Kidney (tissue), 14 donors: ENCODE results near the gene CUL1. TPM values are rescaled to one million over a fixed set of nuclear protein-coding genes. Genes with fewer than 3 reads are reported as not detected.

Experiments
- DNase-seq, 5 donors: peaks; one replicate each; pipeline ENCODE4 v3.0.0-alpha.2; 2013 to 2020
- FAIRE-seq: peaks from 2 replicates; lab custom pipeline; 2012; peaks lifted over from hg19 to GRCh38; lab: Jason Lieb, UNC
- H3K27ac ChIP-seq, 2 donors: one replicate each; pipeline ENCODE4 v1.7.0; 2013; ENCODE audit warnings: low read depth in 2 of 2, low read length in 2 of 2, inconsistent platforms in 1 of 2
- H3K27me3 ChIP-seq: one replicate; pipeline ENCODE4 v1.7.1; 2013; ENCODE audit warnings: low read length, inconsistent platforms; ENCODE audit not compliant: control insufficient read depth, insufficient read depth
- H3K36me3 ChIP-seq, 3 donors: one replicate each; pipeline versions ENCODE4 v1.7.0 to v1.7.1; 2013; ENCODE audit warnings: low read length in 3 of 3, control low read depth in 1 of 3, inconsistent platforms in 1 of 3; ENCODE audit not compliant: insufficient read depth in 3 of 3, control insufficient read depth in 2 of 3
- H3K4me1 ChIP-seq, 3 donors: one replicate each; pipeline versions ENCODE4 v1.7.0 to v1.7.1; 2013; ENCODE audit warnings: low read length in 3 of 3, inconsistent platforms in 1 of 3, low read depth in 1 of 3; ENCODE audit not compliant: control insufficient read depth in 2 of 3, insufficient read depth in 2 of 3
- H3K4me3 ChIP-seq, 3 donors: one replicate each; pipeline versions ENCODE4 v1.7.0 to v1.8.1; 2013; ENCODE audit warnings: low read length in 3 of 3, control low read depth in 1 of 3, inconsistent platforms in 1 of 3
- H3K9ac ChIP-seq, 3 donors: one replicate each; pipeline versions ENCODE4 v1.7.0 to v1.7.1; 2013; ENCODE audit warnings: low read length in 3 of 3, control low read depth in 1 of 3, inconsistent platforms in 1 of 3
- H3K9me3 ChIP-seq, 3 donors: one replicate each; pipeline versions ENCODE4 v1.7.0 to v1.7.1; 2013; ENCODE audit warnings: low read length in 3 of 3, control low read depth in 1 of 3, inconsistent platforms in 1 of 3; ENCODE audit not compliant: control insufficient read depth in 2 of 3, insufficient read depth in 1 of 3
- CTCF ChIP-seq: IDR thresholded peaks from 3 replicates; pipeline ENCODE4 v1.5.1; 2012; ENCODE audit warnings: mild to moderate bottlenecking, moderate library complexity, borderline replicate concordance; ENCODE audit not compliant: insufficient read depth; ENCODE audit errors: extremely low read depth
- intact Hi-C: fragments of 100-400 bp; cut with DNase I; formaldehyde crosslinking; loops from one replicate; pipeline ENCODE4 v1.11.1; 2022
- polyA plus RNA-seq: library from polyadenylated mRNA; stranded (reverse); fragments of 350-450 nt; fragmentation: Illumina TruSeq; extraction: RNeasy Lipid Tissue Mini Kit (QIAGEN cat#74804); gene quantifications from one replicate; pipeline ENCODE4 v1.2.3, GENCODE V29; 2014; ENCODE audit warnings: low read depth, low replicate concordance; ENCODE audit not compliant: insufficient read depth
- total RNA-seq: library from RNA; stranded (reverse); fragmentation: NEBNext Ultra II Directional; extraction: Animal tissue kit (Norgen Biotek cat#: 25700); gene quantifications from one replicate; pipeline ENCODE4 v1.2.1, GENCODE V29; 2021
- donor health status: control.
- donor health status: control.
- donor health status: control.
- donor health status: control.
- donor health status: control.
- donor health status: DM: yes; HTN: yes; CAD: no.
- donor health status: Normal renal cell carcinoma (clear cell type).

The CUL1 gene
- total and polyA plus RNA-seq, 2 donors from 2014 or later = 23.4 to 37.6 TPM

DNA sequence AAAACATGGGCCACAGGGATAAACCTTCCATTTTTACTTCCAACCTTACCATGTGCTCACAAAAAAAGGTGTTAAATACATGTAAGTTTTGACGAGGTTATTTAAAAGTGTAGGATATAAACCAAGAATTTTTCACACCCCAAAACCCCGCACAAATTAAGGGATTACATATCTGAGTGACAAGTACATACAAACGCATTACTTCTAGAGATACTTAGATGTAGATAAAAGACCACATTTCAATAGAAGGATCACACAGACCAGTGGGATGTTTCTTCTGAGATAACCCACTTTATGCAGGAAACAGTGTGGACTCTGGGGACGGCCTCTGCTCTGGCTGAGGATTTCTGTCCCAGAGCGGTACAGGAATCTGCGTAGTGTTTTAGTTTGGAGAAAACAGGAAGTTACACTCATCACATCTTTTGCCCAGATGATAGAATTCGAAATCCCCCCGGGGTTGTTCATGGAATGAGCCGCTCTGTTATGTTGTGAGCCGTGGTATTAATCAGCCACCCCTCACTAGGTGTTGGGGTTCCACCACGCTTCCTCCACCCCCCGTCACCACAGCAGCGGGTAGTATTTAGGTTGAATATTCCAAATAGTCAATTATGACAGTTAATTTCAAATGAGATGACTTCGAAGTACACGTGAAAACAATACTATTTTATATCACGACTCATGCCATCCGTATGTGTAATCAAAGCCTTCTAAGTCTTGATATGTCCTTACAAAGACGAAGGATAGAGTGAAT, 1.3 kb upstream of the CUL1 start:
- H3K9ac ChIP-seq = peak overlapping the region; percentile 52 to 85 (median 79)
- FAIRE-seq (no peak), DNase-seq (peak in 1 of 5 donors; percentile 56)
- H3K27ac ChIP-seq = peak overlapping the region; percentile 90 to 94
- H3K4me1 ChIP-seq = peaks cover 5 to 11% (median 7%) of the 10 kb centered on the region in 3 donors
- H3K9me3 ChIP-seq = no peaks in the 10 kb centered on the region
- peak overlapping the region; percentile 74 to 84 (median 77) for H3K4me3 ChIP-seq
- H3K27me3 ChIP-seq = no peaks in the 10 kb centered on the region
- no peak for TF ChIP-seq CTCF
- no peaks in the 10 kb centered on the region for H3K36me3 ChIP-seq
- intact Hi-C loops = no loop called here

DNA sequence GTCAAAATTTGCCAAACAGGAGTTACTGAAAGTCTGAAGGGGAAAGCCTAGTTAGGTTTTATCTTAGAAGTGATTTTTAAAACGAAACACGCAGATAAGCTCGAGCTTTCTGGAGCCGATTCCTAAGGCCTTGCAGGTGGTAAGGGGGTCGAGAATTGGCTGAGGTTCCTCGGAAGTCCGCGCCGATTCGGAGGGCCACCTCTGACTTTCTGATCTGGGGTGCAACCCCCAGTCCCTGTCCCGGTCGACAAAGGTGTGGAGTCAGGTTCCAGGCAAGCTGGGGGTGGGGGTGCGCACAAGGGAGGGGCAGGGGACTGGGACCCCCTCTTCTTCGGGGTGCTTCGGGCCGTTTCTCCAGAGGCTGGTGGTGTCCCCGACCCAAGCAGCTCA, 701 bp upstream of the CUL1 start:
- Histone ChIP-seq H3K4me1 (peaks cover 5 to 16% (median 12%) of the 10 kb centered on the region in 3 donors), H3K27me3 (no peaks in the 10 kb centered on the region), H3K9ac (peak overlapping the region; percentile 52 to 85 (median 79)), H3K27ac (peak overlapping the region; percentile 90 to 94), H3K9me3 (no peaks in the 10 kb centered on the region), H3K4me3 (peak overlapping the region; percentile 74 to 84 (median 77)), H3K36me3 (no peaks in the 10 kb centered on the region)
- TF ChIP-seq CTCF = no peak
- intact Hi-C loops = no loop called here
- FAIRE-seq (no peak), DNase-seq (peak in 1 of 5 donors; percentile 51)

DNA sequence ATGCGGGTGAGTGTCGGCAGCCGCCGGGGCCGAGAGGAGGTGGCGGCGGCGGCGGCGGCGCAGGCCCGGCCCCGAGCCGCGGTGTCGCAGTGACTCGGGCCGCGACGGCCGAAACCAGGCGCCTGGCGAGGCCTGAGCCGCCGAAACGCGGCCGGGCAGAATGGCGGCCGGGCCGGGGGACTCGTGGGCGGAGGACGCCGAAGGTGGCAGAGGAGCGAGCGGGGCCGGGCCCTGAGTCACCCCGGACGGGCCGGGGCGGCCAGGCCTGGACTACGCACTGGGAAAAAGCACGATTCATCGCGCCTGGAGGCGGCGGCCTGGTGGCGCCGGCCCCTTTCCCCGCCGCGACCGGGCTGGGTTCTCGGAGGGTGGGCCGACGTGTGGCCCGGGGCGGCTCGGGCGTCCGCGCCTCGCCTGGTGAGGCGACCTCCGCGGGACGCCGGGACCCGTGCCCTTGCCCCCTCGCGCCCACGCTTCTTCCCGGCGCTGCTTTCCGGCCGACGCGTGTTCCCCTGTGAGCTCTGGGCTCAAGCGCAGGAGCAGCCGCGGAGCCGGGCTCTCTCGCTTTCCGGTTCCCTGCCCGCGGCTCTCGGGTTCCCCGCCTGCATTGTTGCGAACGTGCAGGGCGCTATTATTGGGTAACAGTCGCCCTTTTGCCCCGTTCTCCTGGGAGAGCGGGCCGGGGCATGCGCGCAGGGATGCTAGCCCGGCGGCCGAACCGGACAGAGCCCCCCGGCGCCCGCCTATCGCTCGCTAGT, 500 bp downstream of the CUL1 start:
- peak overlapping the region; percentile 24 to 84 (median 79) for H3K4me3 ChIP-seq
- no peaks in the 10 kb centered on the region for H3K36me3 ChIP-seq
- FAIRE-seq (no peak), DNase-seq (peak; percentile 57 to 89 (median 73))
- H3K9ac ChIP-seq = peak overlapping the region in 2 of 3 donors; percentile 84 to 90
- H3K27me3 ChIP-seq = no peaks in the 10 kb centered on the region
- no peaks in the 10 kb centered on the region for H3K9me3 ChIP-seq
- no peak for TF ChIP-seq CTCF
- peaks cover 5 to 19% (median 13%) of the 10 kb centered on the region in 3 donors for H3K4me1 ChIP-seq
- H3K27ac ChIP-seq = peak overlapping the region; percentile 90 to 94
- intact Hi-C loops = no loop called here
